Activated B cell treated with CpG ODN at 0.5 μM for 24 hours (primary cell): ENCODE measurements around the gene HRH2. TPM values are rescaled to one million over a fixed set of nuclear protein-coding genes. Genes with fewer than 3 reads are reported as not detected.

Experiments used
- ATAC-seq: fragments of 200-7000 bp; cut with Tn5 transposase; one replicate; pipeline ENCODE4 v1.10.0; 2021; ENCODE audit warnings: low read depth, mild to moderate bottlenecking, moderate library complexity
- CTCF ChIA-PET: fragments of 350-600 bp; sonication (Branson Sonifier 250); formaldehyde crosslinking; loops from one replicate; lab custom pipeline; 2021; ENCODE audit warnings: antibody characterized with exemption; lab: Charles Lee
- POLR2A ChIA-PET: fragments of 350-600 bp; sonication (Branson Sonifier 250); formaldehyde crosslinking; loops from one replicate; lab custom pipeline; 2021; ENCODE audit warnings: antibody characterized with exemption; lab: Charles Lee
- DNase-seq: peaks from one replicate; pipeline ENCODE4 v3.0.0; 2022
- H3K27ac Mint-ChIP-seq: one replicate; pipeline ENCODE4 v1.8.0; 2020; ENCODE audit warnings: mixed read lengths
- H3K27me3 Mint-ChIP-seq: one replicate; pipeline ENCODE4 v1.8.0; 2021; ENCODE audit warnings: mixed read lengths
- H3K36me3 Mint-ChIP-seq: one replicate; pipeline ENCODE4 v1.8.0; 2021; ENCODE audit warnings: low read depth, mixed read lengths
- H3K4me1 Mint-ChIP-seq: one replicate; pipeline ENCODE4 v1.8.0; 2021; ENCODE audit warnings: mixed read lengths
- H3K4me3 Mint-ChIP-seq: one replicate; pipeline ENCODE4 v1.8.0; 2020; ENCODE audit warnings: mild to moderate bottlenecking, mixed read lengths
- H3K9me3 Mint-ChIP-seq: one replicate; pipeline ENCODE4 v1.8.0; 2020; ENCODE audit warnings: mixed read lengths
- intact Hi-C: fragments of 100-400 bp; cut with micrococcal nuclease; formaldehyde crosslinking; loops from one replicate; pipeline ENCODE4 v1.15.1; 2024
- total RNA-seq: library from RNA; stranded (reverse); gene quantifications from 2 replicates; pipeline ENCODE4 v1.2.3, GENCODE V29; 2022
- TF ChIP-seq, protein P1 (sequence below): fragments of 200-600 bp; IDR thresholded peaks from one replicate; pipeline ENCODE4 v1.8.0; 2022; ENCODE audit warnings: antibody characterized with exemption, mild to moderate bottlenecking

The HRH2 gene
- total RNA-seq, 1 donor from 2014 or later: not detected

DNA sequence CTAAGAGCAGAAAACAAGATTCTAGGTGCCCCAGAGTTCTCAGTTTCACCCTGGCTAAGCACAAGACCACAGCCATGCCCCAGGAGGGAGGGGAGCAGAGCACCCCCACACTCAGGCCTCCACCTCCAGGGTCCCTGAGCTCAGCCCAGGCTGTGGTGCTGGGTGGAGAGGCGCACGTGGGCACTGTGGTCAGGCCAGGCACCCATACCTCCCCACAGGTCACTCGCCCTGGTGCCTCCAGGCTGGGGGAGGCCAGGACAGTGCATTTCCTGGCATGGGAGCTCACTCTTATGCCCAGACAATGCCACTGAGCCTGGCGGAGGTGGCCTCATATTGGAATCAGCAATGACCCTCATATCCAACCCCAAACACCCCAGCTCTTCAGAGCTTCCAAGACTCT lies 78.8 kb downstream of the HRH2 start:
- peaks cover 41% of the 10 kb centered on the region for H3K27me3 Mint-ChIP-seq
- CTCF ChIA-PET: no interaction called here
- ATAC-seq: no peak

DNA sequence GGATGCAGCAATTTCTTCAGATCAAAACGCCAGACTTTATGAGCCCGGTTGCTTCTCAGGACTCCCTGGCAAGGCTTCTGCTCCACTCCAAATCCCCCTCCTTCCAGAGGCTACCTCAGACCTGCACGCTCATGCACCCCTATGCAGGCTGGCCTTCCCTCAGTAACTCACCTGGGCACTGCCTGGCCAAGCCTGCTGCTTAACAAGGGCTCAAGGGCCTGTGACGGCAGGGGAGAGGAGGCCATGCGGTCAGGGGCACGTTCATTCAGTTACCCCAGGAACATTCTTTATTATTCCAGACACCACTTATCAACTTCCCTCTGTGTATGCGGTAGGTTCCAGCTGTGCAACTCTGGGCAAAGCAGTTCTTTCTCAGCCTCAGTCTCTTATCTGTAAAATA lies 79.6 kb downstream of the HRH2 start:
- Mint-ChIP-seq H3K27ac (no peak overlapping the region), H3K9me3 (no peaks in the 10 kb centered on the region), H3K4me3 (no peak overlapping the region), H3K36me3 (no peaks in the 10 kb centered on the region), H3K27me3 (peaks cover 46% of the 10 kb centered on the region), H3K4me1 (no peaks in the 10 kb centered on the region)
- ATAC-seq (no peak), DNase-seq (no peak)
- ChIA-PET CTCF (no interaction called here), POLR2A (no interaction called here)
- intact Hi-C loops: no loop called here
- TF ChIP-seq, protein P1, sequence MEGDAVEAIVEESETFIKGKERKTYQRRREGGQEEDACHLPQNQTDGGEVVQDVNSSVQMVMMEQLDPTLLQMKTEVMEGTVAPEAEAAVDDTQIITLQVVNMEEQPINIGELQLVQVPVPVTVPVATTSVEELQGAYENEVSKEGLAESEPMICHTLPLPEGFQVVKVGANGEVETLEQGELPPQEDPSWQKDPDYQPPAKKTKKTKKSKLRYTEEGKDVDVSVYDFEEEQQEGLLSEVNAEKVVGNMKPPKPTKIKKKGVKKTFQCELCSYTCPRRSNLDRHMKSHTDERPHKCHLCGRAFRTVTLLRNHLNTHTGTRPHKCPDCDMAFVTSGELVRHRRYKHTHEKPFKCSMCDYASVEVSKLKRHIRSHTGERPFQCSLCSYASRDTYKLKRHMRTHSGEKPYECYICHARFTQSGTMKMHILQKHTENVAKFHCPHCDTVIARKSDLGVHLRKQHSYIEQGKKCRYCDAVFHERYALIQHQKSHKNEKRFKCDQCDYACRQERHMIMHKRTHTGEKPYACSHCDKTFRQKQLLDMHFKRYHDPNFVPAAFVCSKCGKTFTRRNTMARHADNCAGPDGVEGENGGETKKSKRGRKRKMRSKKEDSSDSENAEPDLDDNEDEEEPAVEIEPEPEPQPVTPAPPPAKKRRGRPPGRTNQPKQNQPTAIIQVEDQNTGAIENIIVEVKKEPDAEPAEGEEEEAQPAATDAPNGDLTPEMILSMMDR: no peak

More for the DNA sequence above, 78.8 kb downstream of the HRH2 start:
- no peak for DNase-seq
- intact Hi-C loops: no loop called here
- no peaks in the 10 kb centered on the region for H3K9me3 Mint-ChIP-seq
- H3K4me3 Mint-ChIP-seq: no peak overlapping the region
- H3K4me1 Mint-ChIP-seq: no peaks in the 10 kb centered on the region
- POLR2A ChIA-PET: no interaction called here
- no peak overlapping the region for H3K27ac Mint-ChIP-seq
- no peaks in the 10 kb centered on the region for H3K36me3 Mint-ChIP-seq
- TF ChIP-seq, protein P1: no peak

DNA sequence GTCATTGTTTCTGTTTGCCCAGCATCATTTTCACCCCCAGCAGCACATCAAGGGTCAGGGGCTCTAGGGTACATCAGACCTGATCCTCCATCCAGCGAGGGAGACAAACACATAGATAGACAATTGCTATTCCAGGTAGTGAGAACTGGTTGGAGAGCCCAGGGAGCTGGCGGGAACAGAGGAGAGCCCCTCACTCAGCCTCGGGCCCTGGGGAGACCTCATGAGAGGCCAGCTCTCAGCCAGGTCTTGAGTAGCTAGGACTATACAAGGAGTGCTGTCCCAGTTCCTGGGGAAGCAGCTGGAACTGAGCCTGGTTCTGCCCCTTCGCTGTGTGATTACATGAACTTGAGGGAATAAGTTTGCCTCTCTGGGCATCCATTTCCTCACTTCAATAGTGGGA lies 80.3 kb downstream of the HRH2 start:
- H3K4me3 Mint-ChIP-seq: no peak overlapping the region
- CTCF ChIA-PET: no interaction called here
- H3K9me3 Mint-ChIP-seq: peaks cover 2% of the 10 kb centered on the region
- intact Hi-C loops: no loop called here
- H3K27ac Mint-ChIP-seq: no peak overlapping the region
- no peaks in the 10 kb centered on the region for H3K36me3 Mint-ChIP-seq
- TF ChIP-seq, protein P1: no peak
- POLR2A ChIA-PET: no interaction called here
- H3K27me3 Mint-ChIP-seq: peaks cover 45% of the 10 kb centered on the region
- H3K4me1 Mint-ChIP-seq: no peaks in the 10 kb centered on the region
- DNase-seq (no peak), ATAC-seq (no peak)

DNA sequence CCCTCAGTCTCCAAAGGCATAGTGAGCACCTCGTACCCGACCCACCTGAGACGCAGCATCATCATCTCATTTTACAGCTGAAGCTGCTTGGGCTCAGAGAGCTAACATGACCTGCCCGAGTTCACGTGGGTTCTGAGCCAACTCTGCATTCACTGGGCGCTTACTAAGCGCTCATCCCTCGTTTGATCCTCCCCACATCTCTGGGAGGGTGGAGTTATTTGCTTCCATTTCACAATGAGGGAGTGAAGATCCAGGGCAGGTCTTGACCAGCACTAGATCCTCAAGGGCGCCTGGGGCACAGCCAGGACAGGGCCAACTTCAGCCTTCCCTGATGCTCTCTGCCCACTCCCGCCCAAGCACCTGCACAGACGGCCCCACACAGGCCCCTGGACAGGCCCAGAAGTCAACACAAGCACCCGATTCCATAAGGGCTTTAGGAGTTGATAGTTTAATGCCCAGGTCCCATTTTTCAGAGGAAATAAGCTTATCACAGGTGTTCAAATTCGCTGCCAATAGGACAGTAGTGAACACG lies 80.8 kb downstream of the HRH2 start:
- H3K36me3 Mint-ChIP-seq: no peaks in the 10 kb centered on the region
- TF ChIP-seq, protein P1: no peak
- ATAC-seq: no peak
- CTCF ChIA-PET: no interaction called here
- H3K4me1 Mint-ChIP-seq: no peaks in the 10 kb centered on the region
- peaks cover 48% of the 10 kb centered on the region for H3K27me3 Mint-ChIP-seq
- H3K4me3 Mint-ChIP-seq: no peak overlapping the region
- H3K27ac Mint-ChIP-seq: no peak overlapping the region
- peaks cover 2% of the 10 kb centered on the region for H3K9me3 Mint-ChIP-seq
- intact Hi-C loops: no loop called here
- POLR2A ChIA-PET: no interaction called here
- no peak for DNase-seq

DNA sequence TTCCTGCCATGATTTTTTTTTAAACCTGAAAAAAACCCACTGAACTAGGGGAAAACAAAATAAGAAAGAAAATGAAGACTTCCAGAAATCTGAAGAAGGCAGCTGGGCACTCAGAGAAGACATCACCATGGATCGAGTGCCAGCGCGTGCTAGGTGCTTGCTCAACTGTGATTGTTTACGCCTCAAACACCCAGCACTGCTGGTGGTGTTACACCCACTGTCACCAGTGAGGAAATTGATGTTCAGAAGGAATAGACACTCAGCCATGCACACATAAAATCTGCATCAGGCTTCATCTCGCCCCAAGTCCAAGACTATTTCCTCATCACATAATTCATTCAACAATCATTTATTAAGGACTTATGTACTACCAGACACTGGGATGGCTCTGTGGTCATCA lies 82.1 kb downstream of the HRH2 start:
- POLR2A ChIA-PET: no interaction called here
- H3K4me3 Mint-ChIP-seq: no peak overlapping the region
- H3K27ac Mint-ChIP-seq: no peak overlapping the region
- TF ChIP-seq, protein P1: no peak
- peaks cover 2% of the 10 kb centered on the region for H3K9me3 Mint-ChIP-seq
- ATAC-seq (no peak), DNase-seq (no peak)
- CTCF ChIA-PET: no interaction called here
- H3K27me3 Mint-ChIP-seq: peaks cover 42% of the 10 kb centered on the region
- no peaks in the 10 kb centered on the region for H3K4me1 Mint-ChIP-seq
- intact Hi-C loops: no loop called here
- no peaks in the 10 kb centered on the region for H3K36me3 Mint-ChIP-seq
